Activated naive CD8-positive, alpha-beta T cell treated with anti-CD3 and anti-CD28 coated beads, Interleukin-2, amount 10 ng/mL, durations not matched to agents 7 days and 5 days (primary cell): ENCODE results near the gene ACYP1. TPM values are rescaled to one million over a fixed set of nuclear protein-coding genes. Genes with fewer than 3 reads are reported as not detected.
A peak's percentile ranks its signal among the peaks of the same experiment; 100 is the strongest.

Experiments used
- ATAC-seq: fragments of 150-1000 bp; cut with Tn5 transposase; one replicate; pipeline ENCODE4 v1.10.0; 2021; ENCODE audit warnings: low read depth, moderate library complexity
- POLR2A ChIA-PET: fragments of 350-600 bp; sonication (Branson Sonifier 250); formaldehyde crosslinking; loops from one replicate; lab custom pipeline; 2021; ENCODE audit warnings: antibody characterized with exemption; lab: Charles Lee
- DNase-seq: peaks from one replicate; pipeline ENCODE4 v3.0.0; 2021
- H3K27ac Mint-ChIP-seq: one replicate; pipeline ENCODE4 v1.8.0; 2022; ENCODE audit warnings: mild to moderate bottlenecking, mixed read lengths
- H3K27me3 Mint-ChIP-seq: one replicate; pipeline ENCODE4 v1.8.0; 2022; ENCODE audit warnings: mild to moderate bottlenecking, moderate library complexity, mixed read lengths
- H3K36me3 Mint-ChIP-seq: one replicate; pipeline ENCODE4 v1.8.0; 2021; ENCODE audit warnings: mild to moderate bottlenecking, mixed read lengths
- H3K4me1 Mint-ChIP-seq: one replicate; pipeline ENCODE4 v1.8.0; 2021; ENCODE audit warnings: mixed read lengths
- H3K4me3 Mint-ChIP-seq: one replicate; pipeline ENCODE4 v1.8.0; 2022; ENCODE audit warnings: mild to moderate bottlenecking, moderate library complexity, mixed read lengths
- H3K9me3 Mint-ChIP-seq: one replicate; pipeline ENCODE4 v1.8.0; 2021; ENCODE audit warnings: mixed read lengths
- total RNA-seq, 2 experiments: library from RNA; stranded (reverse); gene quantifications; one replicate each; pipeline ENCODE4 v1.2.3, GENCODE V29; 2021

The ACYP1 gene
- total RNA-seq, 2 experiments from 2014 or later = 50.7 to 54.7 TPM

- no peaks in the 10 kb centered on the region for H3K27me3 Mint-ChIP-seq
- H3K4me3 Mint-ChIP-seq = no peak overlapping the region
- ATAC-seq (no peak), DNase-seq (no peak)
- no peaks in the 10 kb centered on the region for H3K9me3 Mint-ChIP-seq
- peaks cover 13% of the 10 kb centered on the region for H3K4me1 Mint-ChIP-seq
- no peak overlapping the region for H3K27ac Mint-ChIP-seq
- H3K36me3 Mint-ChIP-seq = peaks cover 29% of the 10 kb centered on the region
- POLR2A ChIA-PET = no interaction called here
Measured at GRCh38 chr14:75015496-75015895, 48.3 kb downstream of the ACYP1 start.

- POLR2A ChIA-PET = interaction anchor here (1.0 kb wide), 1 partner anchor 11 kb away, joined by 3 read pairs; the partner anchor contains the start of gene EIF2B2
- no peak for ATAC-seq
- no peaks in the 10 kb centered on the region for H3K27me3 Mint-ChIP-seq
- no peak overlapping the region for H3K4me3 Mint-ChIP-seq
- peaks cover 32% of the 10 kb centered on the region for H3K36me3 Mint-ChIP-seq
- H3K27ac Mint-ChIP-seq = no peak overlapping the region
- no peak for DNase-seq
- peaks cover 13% of the 10 kb centered on the region for H3K4me1 Mint-ChIP-seq
- no peaks in the 10 kb centered on the region for H3K9me3 Mint-ChIP-seq
Measured at GRCh38 chr14:75013290-75013689, 50.5 kb downstream of the ACYP1 start.

- H3K36me3 Mint-ChIP-seq = peaks cover 38% of the 10 kb centered on the region
Measured at GRCh38 chr14:75011356-75011994, 52.3 kb downstream of the ACYP1 start.

GRCh38 chr14:75010472-75011093 lies 53.2 kb downstream of the ACYP1 start:
- POLR2A ChIA-PET = no interaction called here
- H3K9me3 Mint-ChIP-seq = no peaks in the 10 kb centered on the region
- no peak overlapping the region for H3K4me3 Mint-ChIP-seq
- DNase-seq (no peak), ATAC-seq (no peak)
- H3K4me1 Mint-ChIP-seq = peaks cover 20% of the 10 kb centered on the region
- peaks cover 37% of the 10 kb centered on the region for H3K36me3 Mint-ChIP-seq
- no peaks in the 10 kb centered on the region for H3K27me3 Mint-ChIP-seq
- no peak overlapping the region for H3K27ac Mint-ChIP-seq

More at GRCh38 chr14:75011356-75011994, 52.3 kb downstream of the ACYP1 start:
- Mint-ChIP-seq H3K4me1 (peaks cover 16% of the 10 kb centered on the region), H3K4me3 (peak overlapping the region; percentile 17), H3K27me3 (no peaks in the 10 kb centered on the region), H3K27ac (peak overlapping the region; percentile 36), H3K9me3 (no peaks in the 10 kb centered on the region)
- ATAC-seq (peak; percentile 69), DNase-seq (no peak)
- POLR2A ChIA-PET = no interaction called here

GRCh38 chr14:75009176-75009575 lies 54.6 kb downstream of the ACYP1 start:
- Mint-ChIP-seq H3K9me3 (no peaks in the 10 kb centered on the region), H3K4me1 (peaks cover 28% of the 10 kb centered on the region)

GRCh38 chr14:75005357-75005756 lies 58.5 kb downstream of the ACYP1 start:
- no peak for ATAC-seq
- peaks cover 38% of the 10 kb centered on the region for H3K36me3 Mint-ChIP-seq
- H3K27ac Mint-ChIP-seq = no peak overlapping the region
- no peak for DNase-seq
- H3K9me3 Mint-ChIP-seq = peaks cover 3% of the 10 kb centered on the region
- no peaks in the 10 kb centered on the region for H3K27me3 Mint-ChIP-seq
- POLR2A ChIA-PET = no interaction called here
- peaks cover 30% of the 10 kb centered on the region for H3K4me1 Mint-ChIP-seq
- H3K4me3 Mint-ChIP-seq = no peak overlapping the region

More at GRCh38 chr14:75009176-75009575, 54.6 kb downstream of the ACYP1 start:
- no peak overlapping the region for H3K4me3 Mint-ChIP-seq
- ATAC-seq (no peak), DNase-seq (no peak)
- H3K27me3 Mint-ChIP-seq = no peaks in the 10 kb centered on the region
- POLR2A ChIA-PET = no interaction called here
- H3K36me3 Mint-ChIP-seq = peaks cover 42% of the 10 kb centered on the region
- H3K27ac Mint-ChIP-seq = no peak overlapping the region

- ATAC-seq = no peak
- H3K36me3 Mint-ChIP-seq = peaks cover 27% of the 10 kb centered on the region
- peaks cover 3% of the 10 kb centered on the region for H3K9me3 Mint-ChIP-seq
- no peak for DNase-seq
- H3K27me3 Mint-ChIP-seq = peaks cover 6% of the 10 kb centered on the region
- peaks cover 30% of the 10 kb centered on the region for H3K4me1 Mint-ChIP-seq
- peak overlapping the region; percentile 95 for H3K4me3 Mint-ChIP-seq
- peak overlapping the region; percentile 84 for H3K27ac Mint-ChIP-seq
- POLR2A ChIA-PET = interaction anchor here (0.6 to 1.8 kb wide), 7 partner anchors 10 to 122 kb away, joined by 3 to 9 read pairs (median 4); partner anchors contain the start of genes ACYP1 and MLH3
Measured at GRCh38 chr14:75003250-75004027, 60.4 kb downstream of the ACYP1 start.

Other genes with a start within 250 kb of the ACYP1 start
- gene PROX2, start 187.9 kb downstream of the ACYP1 start, total RNA-seq = under 1 TPM; 0.28 to 0.69 TPM
- 100 to 1,000 TPM; 111 to 124 TPM for gene DLST, start 182.1 kb downstream of the ACYP1 start, total RNA-seq
- 1 to 10 TPM; 2.6 to 3.9 TPM for gene RPS6KL1, start 140.8 kb downstream of the ACYP1 start, total RNA-seq
- under 1 TPM in 1 of 2 experiments, not detected in 1; 0.28 TPM for gene PGF, start 108.4 kb downstream of the ACYP1 start, total RNA-seq
- gene EIF2B2, start 61.1 kb downstream of the ACYP1 start, total RNA-seq = 10 to 100 TPM; 35.4 to 37.2 TPM
- 10 to 100 TPM; 18.0 to 18.2 TPM for gene MLH3, start 12.6 kb downstream of the ACYP1 start, total RNA-seq
- gene ZC2HC1C, start 5.6 kb upstream of the ACYP1 start, total RNA-seq = 1 to 10 TPM in 1 of 2 experiments, under 1 TPM in 1; 0.69 to 1.5 TPM
- gene NEK9, start 63.0 kb upstream of the ACYP1 start, total RNA-seq = 100 to 1,000 TPM in 1 of 2 experiments, 10 to 100 TPM in 1; 95.2 to 104 TPM
- gene TMED10, start 112.6 kb upstream of the ACYP1 start, total RNA-seq = 100 to 1,000 TPM; 149 to 154 TPM
- 10 to 100 TPM; 60.3 to 61.7 TPM for gene FOS, start 214.8 kb upstream of the ACYP1 start, total RNA-seq